ENCODE measurements around the gene STXBP3.

STXBP3 gene

GRCh38 chr1:108847494-108847893 lies 101.0 kb downstream of the STXBP3 start:
- no peak for DNase-seq

DNA sequence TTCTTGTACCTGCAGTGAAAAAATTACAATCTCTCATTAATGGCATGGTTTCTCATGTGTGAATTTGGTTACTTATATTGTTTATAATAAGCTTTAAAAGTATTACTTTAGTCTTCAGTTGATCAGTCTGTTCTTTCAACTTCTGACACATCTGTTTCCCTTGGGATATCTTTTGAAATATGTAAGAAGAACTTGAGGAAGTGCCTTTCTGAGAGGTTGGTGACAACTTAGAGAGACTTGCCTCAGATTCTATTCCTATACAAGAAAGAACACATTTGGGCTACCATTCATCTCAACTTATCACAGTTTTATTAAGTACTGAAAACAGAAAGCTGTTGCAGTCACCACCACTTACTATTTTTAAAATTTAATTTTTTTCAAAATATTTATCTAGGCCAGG lies 102.3 kb downstream of the STXBP3 start:
- DNase-seq, result no peak

GRCh38 chr1:108850929-108851328 lies 104.5 kb downstream of the STXBP3 start:
- DNase-seq, result no peak

GRCh38 chr1:108851567-108851966 lies 105.1 kb downstream of the STXBP3 start:
- DNase-seq, result no peak

- no peak for DNase-seq
Measured at GRCh38 chr1:108852221-108852975, 105.9 kb downstream of the STXBP3 start.

GRCh38 chr1:108854221-108855019 lies 107.9 kb downstream of the STXBP3 start:
- DNase-seq, result no peak

DNA sequence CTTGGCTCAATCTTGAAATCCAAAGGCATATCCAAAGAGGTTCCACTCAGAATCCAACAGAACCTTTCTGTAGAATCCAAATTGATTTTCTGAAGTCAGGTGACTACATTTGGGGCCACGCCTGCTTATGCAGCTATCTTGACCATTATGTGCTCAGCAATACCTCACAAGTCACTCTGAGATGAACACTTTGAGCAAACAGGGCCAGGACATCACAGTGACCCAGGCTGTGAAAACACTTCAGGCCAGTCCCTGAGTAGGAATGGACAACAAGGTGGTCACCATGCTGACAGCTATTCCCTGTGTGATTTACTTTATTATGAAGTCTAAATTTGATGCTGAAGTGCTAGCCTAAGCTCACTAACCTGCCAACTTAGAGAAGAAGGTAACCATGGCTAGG lies 110.5 kb downstream of the STXBP3 start, which contains the start of gene AKNAD1:
AKNAD1 (minus strand) TSS at position 101 of the 400 bp plus-strand sequence. CDS start 4,430 bp downstream, outside the sequence.
- DNase-seq, result no peak

GRCh38 chr1:108858230-108858950 lies 111.9 kb downstream of the STXBP3 start:
- no peak for DNase-seq

All from T1000 (cell line).